ENCODE data around the gene UVSSA.
"Not testable (repeated sequence)": the region's sequence is repeated elsewhere in the genome, so short reads cannot be mapped to it uniquely, and the experiment has no call there.

The UVSSA gene

GRCh38 chr4:1316537-1317168 lies 30.4 kb upstream of the UVSSA start:
- DNase-seq: no peak

GRCh38 chr4:1317177-1318045 lies 29.6 kb upstream of the UVSSA start:
- DNase-seq: no peak

GRCh38 chr4:1318046-1318375 lies 29.0 kb upstream of the UVSSA start:
- no peak for DNase-seq

GRCh38 chr4:1318488-1319213 lies 28.4 kb upstream of the UVSSA start:
- no peak for DNase-seq

- DNase-seq: no peak
Observed at GRCh38 chr4:1321486-1321885, 25.5 kb upstream of the UVSSA start.

- DNase-seq: no peak
Observed at GRCh38 chr4:1321946-1322650, 24.9 kb upstream of the UVSSA start.

GRCh38 chr4:1323280-1323634 lies 23.8 kb upstream of the UVSSA start:
- no peak for DNase-seq

GRCh38 chr4:1323635-1324442 lies 23.2 kb upstream of the UVSSA start:
- DNase-seq: no peak

GRCh38 chr4:1324443-1325175 lies 22.4 kb upstream of the UVSSA start:
- not testable (repeated sequence) for DNase-seq

GRCh38 chr4:1325176-1325480 lies 21.9 kb upstream of the UVSSA start:
- DNase-seq: no peak

- DNase-seq: no peak
Observed at GRCh38 chr4:1325681-1326635, 21.1 kb upstream of the UVSSA start.

GRCh38 chr4:1326751-1327525 lies 20.1 kb upstream of the UVSSA start:
- DNase-seq: no peak

GRCh38 chr4:1327526-1328266 lies 19.3 kb upstream of the UVSSA start:
- DNase-seq: no peak

GRCh38 chr4:1328267-1329155 lies 18.5 kb upstream of the UVSSA start:
- no peak for DNase-seq

- DNase-seq: no peak
Observed at GRCh38 chr4:1329408-1330371, 17.3 kb upstream of the UVSSA start.

GRCh38 chr4:1330761-1331590 lies 16.0 kb upstream of the UVSSA start:
- no peak for DNase-seq

All from hippocampal formation (tissue), 2 donors.